K562 (cell line): ENCODE data around the gene TRABD2B. TPM values are rescaled to one million over a fixed set of nuclear protein-coding genes. Genes with fewer than 3 reads are reported as not detected.

ENCODE experiments used
- ATAC-seq: fragments of 200-7000 bp; cut with Tn5 transposase; 3 replicates; pipeline ENCODE4 v1.9.1; 2020; ENCODE audit warnings: moderate library complexity
- BruUV-seq: library from RNA; stranded (reverse); fragments of 400-500 nt; replicated peaks from 2 replicates; lab custom pipeline; 2021; lab: Mats Ljungman, UMichigan
- CTCF ChIA-PET: fragments of 300-600 bp; formaldehyde crosslinking; extraction: SDS; loops from one replicate; lab custom pipeline; 2021; ENCODE audit warnings: low intra/inter-chr PET ratio; lab: Yijun Ruan, JAX
- POLR2A ChIA-PET: fragments of 300-600, 350-650 bp; sonication (Branson Sonifier 250); formaldehyde crosslinking; extraction: SDS; loops from one replicate; lab custom pipeline; 2021; ENCODE audit warnings: antibody characterized with exemption, inconsistent platforms; lab: Yijun Ruan, JAX
- DNase-seq, 4 experiments: peaks; one replicate each; pipeline versions ENCODE4 v3.0.0 to v3.0.0-alpha.2; 2011 to 2018; ENCODE audit warnings: low spot score in 3 of 4, mixed read lengths in 3 of 4; ENCODE audit errors: extremely low read depth in 1 of 4
- FAIRE-seq: peaks from 2 replicates; lab custom pipeline; 2011; peaks lifted over from hg19 to GRCh38; lab: Jason Lieb, UNC
- H2AFZ ChIP-seq: 2 replicates; pipeline ENCODE4 v1.6.0; 2011; ENCODE audit warnings: low read depth, low read length, control low read depth, inconsistent platforms
- H3K27ac ChIP-seq: fragments of 200-600 bp; 3 replicates; pipeline ENCODE4 v1.8.0; 2011; ENCODE audit warnings: low read depth, mild to moderate bottlenecking, control low read depth, inconsistent platforms, low read length, moderate library complexity, mixed read lengths; ENCODE audit errors: extremely low read depth
- H3K27me3 ChIP-seq, 2 experiments: fragments of 300-600 bp in 1 of 2; 2 replicates in 1 of 2; 3 replicates in 1 of 2; pipeline versions ENCODE4 v1.6.0 to v1.8.0; 2011; ENCODE audit warnings: inconsistent platforms in 2 of 2, low read length in 2 of 2, mild to moderate bottlenecking in 1 of 2, mixed read lengths in 1 of 2, moderate library complexity in 1 of 2; ENCODE audit not compliant: control insufficient read depth in 2 of 2, insufficient read depth in 2 of 2
- H3K36me3 ChIP-seq: fragments of 300-600 bp; 3 replicates; pipeline ENCODE4 v1.8.0; 2011; ENCODE audit warnings: mild to moderate bottlenecking, low read length, inconsistent platforms; ENCODE audit not compliant: control insufficient read depth, insufficient read depth
- H3K4me1 ChIP-seq, 2 experiments: fragments of 200-600 bp in 1 of 2; replicated peaks in 1 of 2; 2 replicates in 1 of 2; 3 replicates in 1 of 2; pipeline versions ENCODE4 v1.5.1 to v1.8.0; 2011; ENCODE audit warnings: inconsistent platforms in 2 of 2, low read length in 2 of 2, mild to moderate bottlenecking in 1 of 2, mixed read lengths in 1 of 2, moderate library complexity in 1 of 2; ENCODE audit not compliant: control insufficient read depth in 2 of 2, insufficient read depth in 2 of 2
- H3K4me2 ChIP-seq: 2 replicates; pipeline ENCODE4 v1.6.1; 2011; ENCODE audit warnings: low read length, control low read depth, inconsistent platforms, mixed read lengths; ENCODE audit not compliant: insufficient read depth
- H3K4me3 ChIP-seq: fragments of 200-600 bp; sonication (generic), shearing (Covaris generic); 2 replicates; pipeline ENCODE4 v1.5.1; 2016; ENCODE audit warnings: control low read depth, inconsistent platforms
- H3K79me2 ChIP-seq: fragments of 200-600 bp; 3 replicates; pipeline ENCODE4 v1.8.0; 2011; ENCODE audit warnings: low read length, inconsistent platforms; ENCODE audit not compliant: control insufficient read depth, insufficient read depth
- H3K9ac ChIP-seq, 2 experiments: 2 replicates each; pipeline versions ENCODE4 v1.6.0 to v1.6.1; 2011; ENCODE audit warnings: low read depth in 2 of 2, low read length in 2 of 2, control low read depth in 1 of 2, inconsistent platforms in 1 of 2, mild to moderate bottlenecking in 1 of 2, mixed read lengths in 1 of 2; ENCODE audit not compliant: insufficient read depth in 1 of 2
- H3K9me1 ChIP-seq: one replicate; pipeline ENCODE4 v1.6.0; 2011; ENCODE audit warnings: inconsistent platforms, mild to moderate bottlenecking, low read length, moderate library complexity; ENCODE audit not compliant: control insufficient read depth, insufficient read depth
- H3K9me3 ChIP-seq: replicated peaks from 2 replicates; pipeline ENCODE4 v1.5.1; 2011; ENCODE audit warnings: low read depth, low read length, inconsistent platforms; ENCODE audit not compliant: control insufficient read depth, insufficient read depth
- H4K20me1 ChIP-seq: replicated peaks from 2 replicates; pipeline ENCODE4 v1.6.1; 2011; ENCODE audit warnings: low read length, inconsistent platforms, mixed read lengths; ENCODE audit not compliant: control insufficient read depth, insufficient read depth
- ATF7 ChIP-seq: fragments of 450-650 bp; IDR thresholded peaks from 2 replicates; pipeline ENCODE4 v1.7.1; 2014; ENCODE audit warnings: mild to moderate bottlenecking, moderate library complexity
- E4F1 ChIP-seq: fragments of 250-450 bp; sonication (Bioruptor Pico); IDR thresholded peaks from 2 replicates; pipeline ENCODE4 v1.5.0; 2021; ENCODE audit warnings: mild to moderate bottlenecking, borderline replicate concordance
- ELF4 ChIP-seq: fragments of 450-650 bp; formaldehyde crosslinking; IDR thresholded peaks from 2 replicates; pipeline ENCODE4 v1.4.0; 2022; ENCODE audit warnings: missing genetic modification characterization
- ETV1 ChIP-seq: fragments of 450-650 bp; conservative IDR thresholded peaks from 2 replicates; pipeline ENCODE4 v1.6.1; 2016; ENCODE audit warnings: missing genetic modification characterization, control low read depth, low read depth, missing compliant biosample characterization
- FUS ChIP-seq: fragments of 200-400 bp; formaldehyde crosslinking; optimal IDR thresholded peaks from 2 replicates; pipeline ENCODE3; 2017; ENCODE audit warnings: low read depth, low read length
- GATA2 ChIP-seq: sonication (generic); formaldehyde crosslinking; IDR thresholded peaks from 2 replicates; pipeline ENCODE4 v1.4.0; 2020; ENCODE audit warnings: mild to moderate bottlenecking, missing genetic modification reagents
- MCM5 ChIP-seq: fragments of 450-650 bp; IDR thresholded peaks from 2 replicates; pipeline ENCODE4 v1.6.1; 2016; ENCODE audit warnings: low read depth
- SIN3B ChIP-seq: fragments of 450-650 bp; IDR thresholded peaks from 2 replicates; pipeline ENCODE4 v1.6.1; 2017; ENCODE audit warnings: low read depth, mild to moderate bottlenecking, moderate library complexity
- TBL1XR1 ChIP-seq, 2 experiments: IDR thresholded peaks; 2 replicates each; pipeline ENCODE4 v1.6.1; 2012; ENCODE audit warnings: improper control_type of control experiment in 2 of 2, low read length in 2 of 2, mild to moderate bottlenecking in 1 of 2
- UBTF ChIP-seq, 2 experiments: IDR thresholded peaks; 2 replicates each; pipeline ENCODE4 v1.6.1; 2012; ENCODE audit warnings: improper control_type of control experiment in 2 of 2, low read depth in 2 of 2, low read length in 2 of 2, borderline replicate concordance in 1 of 2
- ZNF23 ChIP-seq: fragments of 250-450 bp; sonication (Bioruptor Pico); IDR thresholded peaks from 2 replicates; pipeline ENCODE4 v1.4.0; 2020; ENCODE audit warnings: mild to moderate bottlenecking
- WGBS: fragments of 100-300 bp; shearing (Covaris generic); methylation state at CpG from one replicate; pipeline ENCODE4 v1.1.6; 2016; ENCODE audit warnings: low coverage, mixed read lengths; ENCODE audit not compliant: insufficient coverage; ENCODE audit errors: missing lambda C conversion rate; 5-methylcytosine and 5-hydroxymethylcytosine counted together
- in situ Hi-C: fragments of 300-500 bp; cut with MboI; formaldehyde crosslinking; loops from 4 replicates; pipeline ENCODE4 v1.15.0; 2018; ENCODE audit warnings: inconsistent platforms, mixed read lengths
- intact Hi-C: fragments of 100-400 bp; cut with micrococcal nuclease; formaldehyde crosslinking; loops from 2 replicates; pipeline ENCODE4 v1.14.2; 2022
- polyA plus RNA-seq, 8 experiments: library from polyadenylated mRNA; depleted of rRNA in 4 of 8; stranded (reverse) in 5 of 8; unstranded in 3 of 8; fragments of >200 nt; fragmentation: Nextera tagmentation in 2 of 8; fragmentation: Illumina TruSeq in 1 of 8; extraction: Ambion mirVana in 2 of 8; extraction: Trizol in 1 of 8; gene quantifications; 2 replicates each; pipeline versions ENCODE4 v1.2.1 to v1.2.3, GENCODE V29; 2011 to 2014; ENCODE audit warnings: inconsistent platforms in 1 of 8, missing spikeins in 1 of 8
- total RNA-seq, 7 experiments: library from RNA; depleted of rRNA in 6 of 7; stranded (reverse); fragments of >200 nt in 6 of 7; fragmentation: Illumina TruSeq in 2 of 7; extraction: Trizol in 2 of 7; gene quantifications; 2 replicates each; pipeline versions ENCODE4 v1.2.1 to v1.2.3, GENCODE V29; 2011 to 2021; ENCODE audit warnings: low replicate concordance in 1 of 7

Gene TRABD2B
- total and polyA plus RNA-seq, 9 of the 15 experiments (the other 6 are each of a cell fraction or from before 2014, with no cell fraction given) = not detected

GRCh38 chr1:47893412-47893811, 103.8 kb downstream of the TRABD2B start (continued):
- TF ChIP-seq ZNF23 (CRISPR knock-in tag) = no peak
- no peak for TF ChIP-seq FUS
- no peak for TF ChIP-seq MCM5
- no peak for TF ChIP-seq GATA2 (CRISPR knock-in tag)
- TF ChIP-seq, all 486 proteins: peak for 0

- no peak for TF ChIP-seq ATF7
- no peak for TF ChIP-seq ELF4
- TF ChIP-seq TBL1XR1 (IDR thresholded peaks at IDR 0.05; ENCODE audit: low read length in 2 of 2) = no peak
- no peak for TF ChIP-seq SIN3B
- TF ChIP-seq ETV1 (tag) = no peak
- no peak for TF ChIP-seq UBTF (IDR thresholded peaks at IDR 0.05; ENCODE audit: borderline replicate concordance in 1 of 2, low read depth in 2 of 2, low read length in 2 of 2)
- TF ChIP-seq E4F1 (CRISPR knock-in tag) = no peak
- intact Hi-C loops (no loop called here), in situ Hi-C loops (no loop called here)
- ChIA-PET CTCF (no interaction called here), POLR2A (interaction anchor here (1.3 kb wide), 1 partner anchor 38 kb away, joined by 3 read pairs; no protein-coding TSS in a partner anchor)
- H3K27me3 ChIP-seq = peaks cover 0 to 18% of the 10 kb centered on the region in 2 experiments; a peak in 2 of 5 replicates
- WGBS = 0% methylated on average over 5 of the region's 5 CpGs
- H3K9me1 ChIP-seq = no peaks in the 10 kb centered on the region
- no peak overlapping the region for H3K9ac ChIP-seq
- H2AFZ ChIP-seq = no peak overlapping the region
- FAIRE-seq = no peak
- peaks cover 4% of the 10 kb centered on the region; the same call in 1 of the 2 replicates for H4K20me1 ChIP-seq
- no peak for DNase-seq
- ATAC-seq = no peak
- H3K9me3 ChIP-seq = no peaks in the 10 kb centered on the region
- no peak overlapping the region for H3K27ac ChIP-seq
- H3K4me2 ChIP-seq = no peak overlapping the region
- BruUV-seq = no TSS peak
- H3K4me3 ChIP-seq = no peak overlapping the region
- H3K4me1 ChIP-seq = no peaks in the 10 kb centered on the region
- H3K79me2 ChIP-seq = no peaks in the 10 kb centered on the region
- no peaks in the 10 kb centered on the region for H3K36me3 ChIP-seq
These were observed 106.4 kb downstream of the TRABD2B start for GRCh38 chr1:47890779-47891178.
